DMS53 (cell line): ENCODE data around the gene RAI14.
"Not testable (repeated sequence)": the region's sequence is repeated elsewhere in the genome, so short reads cannot be mapped to it uniquely, and the experiment has no call there.

Experiments used
- DNase-seq: peaks from one replicate; lab custom pipeline; 2025; lab: John Stamatoyannopoulos, UW

The RAI14 gene

GRCh38 chr5:34771076-34771475 lies 114.9 kb downstream of the RAI14 start:
- DNase-seq, result no peak

- no peak for DNase-seq
Observed at GRCh38 chr5:34772267-34773098, 116.4 kb downstream of the RAI14 start.

GRCh38 chr5:34774139-34774538 lies 118.0 kb downstream of the RAI14 start:
- DNase-seq, result no peak

GRCh38 chr5:34774678-34775077 lies 118.5 kb downstream of the RAI14 start:
- DNase-seq, result not testable (repeated sequence)

DNA sequence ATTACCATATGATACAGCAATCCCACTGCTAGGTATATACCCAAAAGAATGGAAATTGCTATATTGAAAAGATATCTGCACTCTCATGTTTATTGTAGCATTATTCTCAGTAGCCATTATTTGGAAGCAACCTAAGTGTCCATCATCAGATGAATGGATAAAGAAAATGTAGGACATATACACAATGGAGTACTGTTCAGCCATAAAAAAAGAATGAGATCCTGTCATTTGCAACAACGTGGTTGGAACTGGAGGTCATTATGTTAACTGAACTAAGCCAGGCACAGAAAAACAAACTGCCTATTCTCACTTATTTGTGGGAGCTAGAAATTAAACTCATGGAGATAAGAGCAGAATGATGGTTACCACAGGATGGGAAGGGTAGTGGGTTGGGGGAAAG lies 119.8 kb downstream of the RAI14 start:
- DNase-seq, result no peak

DNA sequence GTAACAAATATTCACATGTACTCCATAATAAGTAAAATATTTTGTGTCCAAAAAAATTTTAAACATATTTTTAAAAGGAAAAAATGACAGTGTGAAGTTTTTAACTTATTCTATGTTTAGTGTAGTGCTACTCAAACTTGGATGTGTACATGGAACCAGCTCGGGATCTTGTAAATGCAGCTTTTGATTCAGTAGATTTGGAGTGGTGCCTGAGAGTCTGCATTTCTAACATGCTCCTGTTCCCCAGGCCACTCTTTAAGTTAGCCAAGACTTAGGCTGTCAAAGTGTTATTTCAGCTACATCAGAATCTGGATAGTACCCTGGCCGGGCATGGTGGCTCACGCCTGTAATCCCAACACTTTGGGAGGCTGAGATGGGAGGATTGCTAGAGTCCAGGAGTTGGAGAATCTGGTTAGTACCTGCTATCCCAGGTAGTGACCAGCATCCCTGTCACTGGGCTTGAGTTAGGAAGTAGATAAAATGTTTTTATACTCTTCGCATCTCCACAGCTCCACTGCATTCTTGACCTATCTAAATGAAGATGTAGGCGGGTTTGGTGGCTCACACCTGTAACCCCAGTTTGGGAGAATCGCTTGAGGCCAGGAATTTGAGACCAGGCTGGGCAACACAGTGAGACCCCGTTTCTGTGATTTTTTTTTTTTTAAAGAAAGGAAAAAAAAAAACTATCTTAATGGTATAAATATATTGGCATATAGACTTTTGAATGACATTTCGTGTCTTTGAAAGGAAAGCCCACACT lies 122.1 kb downstream of the RAI14 start:
- no peak for DNase-seq

DNA sequence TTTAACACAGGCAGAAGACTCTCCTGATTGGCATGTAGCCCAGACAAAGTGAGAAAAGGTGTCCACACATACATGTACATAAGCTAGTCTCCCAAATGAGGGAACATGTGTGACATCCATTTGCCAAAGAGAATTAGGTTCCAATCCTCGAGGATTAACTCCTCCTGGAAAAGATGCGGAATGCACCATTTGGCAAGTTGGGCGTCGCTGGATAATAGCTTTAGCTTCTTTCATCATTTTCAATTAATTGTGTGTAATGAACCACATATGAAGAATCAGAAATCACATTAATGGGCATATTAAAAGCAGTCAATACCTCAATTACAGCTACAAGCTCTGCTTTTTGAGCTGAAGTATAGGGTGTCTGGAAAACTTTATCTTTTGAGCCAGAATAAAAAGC lies 127.8 kb downstream of the RAI14 start:
- not testable (repeated sequence) for DNase-seq

- no peak for DNase-seq
Observed at GRCh38 chr5:34787035-34787434, 130.9 kb downstream of the RAI14 start.

DNA sequence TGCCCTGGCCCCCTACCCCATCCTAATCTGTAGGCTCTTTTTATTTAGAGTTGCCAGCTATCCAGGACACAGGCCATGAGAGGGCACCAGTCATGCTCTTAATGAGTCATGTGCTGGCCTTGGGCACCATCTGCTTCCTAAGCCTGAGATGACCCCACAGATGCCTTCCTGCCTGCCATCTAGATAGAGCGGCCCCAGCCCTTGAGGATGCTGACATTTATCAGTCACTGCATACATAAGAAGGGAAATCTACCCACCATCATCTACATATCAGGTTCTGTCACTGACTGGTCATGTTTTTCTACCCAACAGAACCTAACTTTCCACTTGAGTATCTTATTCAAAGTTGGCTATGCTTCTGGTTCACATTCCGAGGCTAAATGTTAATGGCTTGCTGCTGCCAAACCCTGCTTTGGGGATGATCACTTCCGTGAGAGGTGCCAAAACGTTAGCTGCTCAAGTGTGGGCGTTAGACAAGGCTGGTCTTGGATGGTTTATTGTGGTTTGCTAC lies 132.9 kb downstream of the RAI14 start:
- DNase-seq, result peak; percentile 26

- DNase-seq, result no peak
Observed at GRCh38 chr5:34789639-34790038, 133.5 kb downstream of the RAI14 start.

DNA sequence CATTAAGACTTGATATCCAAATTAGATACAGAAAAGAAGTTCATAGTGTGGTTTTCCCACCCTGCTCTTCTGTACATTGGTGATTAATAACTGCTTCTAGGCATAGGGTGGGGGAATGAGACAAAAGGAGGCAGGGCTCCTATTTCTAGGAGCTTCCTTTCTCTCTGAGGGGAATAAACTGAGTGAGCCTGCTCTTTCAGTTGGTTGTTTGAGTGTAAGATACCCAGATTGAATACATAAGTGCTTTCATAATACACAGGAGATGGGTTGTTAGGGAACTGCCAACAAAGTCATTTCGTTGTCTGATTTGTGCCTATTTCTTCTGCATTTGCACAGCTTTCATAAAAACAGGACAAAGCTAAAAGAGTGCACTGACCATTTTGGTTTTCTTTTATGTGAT lies 133.9 kb downstream of the RAI14 start:
- DNase-seq, result no peak

DNA sequence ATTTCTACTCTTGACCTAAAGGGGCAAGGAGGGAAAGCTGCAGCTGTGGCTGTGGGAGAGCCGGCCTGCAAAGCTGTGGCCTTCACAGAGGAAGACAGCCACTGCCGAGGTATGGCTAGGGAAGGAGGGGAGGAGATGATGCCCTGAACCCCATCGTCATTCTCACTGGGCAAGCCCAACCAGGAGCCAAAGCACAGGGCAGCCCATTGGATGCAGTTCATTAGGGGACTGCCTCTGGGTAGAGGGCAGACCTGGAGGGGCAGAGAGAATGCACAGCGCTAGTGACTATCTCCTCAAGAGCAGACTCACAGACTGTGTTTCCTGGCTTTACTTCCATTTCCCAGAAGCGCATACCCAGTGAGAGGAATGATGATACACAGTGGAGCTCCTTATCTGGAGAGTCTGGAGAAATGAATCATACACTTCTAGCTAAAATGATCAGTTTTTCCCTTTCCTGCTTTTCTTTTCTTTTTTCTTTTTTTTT lies 135.7 kb downstream of the RAI14 start:
- no peak for DNase-seq

DNA sequence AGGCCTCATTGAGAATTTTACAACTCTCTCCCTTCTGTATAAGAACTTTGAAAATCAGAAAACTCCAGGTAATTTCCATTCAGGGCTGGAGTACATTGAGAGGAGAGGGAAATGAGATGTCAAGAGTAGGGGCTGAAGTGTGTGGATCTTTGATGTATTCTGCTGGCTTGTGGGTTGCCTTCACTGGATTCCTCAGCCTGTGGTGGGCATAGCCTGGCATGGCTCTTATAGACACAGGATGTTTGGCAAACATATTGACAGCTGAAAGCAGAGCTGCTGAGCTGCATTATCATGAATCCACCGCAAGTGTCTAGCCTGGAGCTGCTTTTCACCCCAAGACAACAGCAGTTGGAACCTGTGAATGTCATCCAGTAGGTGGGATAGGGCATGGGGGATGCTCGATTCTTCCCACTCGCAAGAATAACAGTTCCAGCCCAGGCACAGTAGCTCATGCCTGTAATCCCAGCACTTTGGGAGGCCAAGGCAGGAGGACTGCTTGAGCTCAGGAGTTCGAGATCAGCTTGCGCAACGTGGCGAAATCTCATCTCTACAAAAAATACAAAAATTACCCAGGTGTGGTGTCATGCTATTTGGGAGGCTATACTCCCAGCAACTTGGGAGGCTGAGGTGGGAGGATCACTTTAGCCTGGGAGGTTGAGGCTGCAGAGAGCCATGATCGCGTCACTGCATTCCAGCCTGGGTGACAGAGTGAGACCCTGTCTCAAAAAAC lies 146.9 kb downstream of the RAI14 start:
- no peak for DNase-seq

GRCh38 chr5:34803974-34804732 lies 148.0 kb downstream of the RAI14 start:
- DNase-seq, result no peak

- DNase-seq, result no peak
Observed at GRCh38 chr5:34804913-34805312, 148.8 kb downstream of the RAI14 start.

- no peak for DNase-seq
Observed at GRCh38 chr5:34806532-34806931, 150.4 kb downstream of the RAI14 start.

DNA sequence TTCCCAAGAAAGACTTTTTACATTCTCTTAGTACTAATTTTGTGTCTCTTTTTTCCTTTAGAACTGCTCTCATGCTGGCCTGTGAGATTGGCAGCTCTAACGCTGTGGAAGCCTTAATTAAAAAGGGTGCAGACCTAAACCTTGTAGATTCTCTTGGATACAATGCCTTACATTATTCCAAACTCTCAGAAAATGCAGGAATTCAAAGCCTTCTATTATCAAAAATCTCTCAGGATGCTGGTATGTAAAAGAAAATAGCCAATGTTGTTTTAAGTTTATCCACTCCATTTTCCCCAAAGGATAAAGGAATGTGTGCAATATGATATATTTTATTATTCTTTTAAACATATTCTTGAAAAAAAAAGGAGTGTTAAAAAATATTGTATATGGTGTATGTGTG lies 155.6 kb downstream of the RAI14 start:
- no peak for DNase-seq

DNA sequence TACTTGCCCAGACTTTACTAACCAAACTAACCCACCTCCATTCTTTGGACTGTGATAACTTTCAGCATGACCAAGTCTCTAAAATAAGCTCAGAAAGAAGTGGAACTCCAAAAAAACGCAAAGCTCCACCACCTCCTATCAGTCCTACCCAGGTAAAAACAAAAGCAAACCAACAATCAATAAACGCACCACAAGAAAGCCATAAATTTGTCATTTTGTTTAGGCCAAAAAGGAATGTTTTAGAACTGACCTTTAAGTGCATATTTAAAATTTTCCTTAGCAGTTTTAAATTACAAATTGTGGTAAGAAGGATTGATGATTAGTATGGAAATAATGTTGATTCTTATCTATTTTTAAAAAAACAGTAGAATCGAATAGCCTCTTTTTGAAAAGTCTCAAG lies 157.4 kb downstream of the RAI14 start:
- DNase-seq, result no peak

- no peak for DNase-seq
Observed at GRCh38 chr5:34817558-34818351, 161.6 kb downstream of the RAI14 start.

DNA sequence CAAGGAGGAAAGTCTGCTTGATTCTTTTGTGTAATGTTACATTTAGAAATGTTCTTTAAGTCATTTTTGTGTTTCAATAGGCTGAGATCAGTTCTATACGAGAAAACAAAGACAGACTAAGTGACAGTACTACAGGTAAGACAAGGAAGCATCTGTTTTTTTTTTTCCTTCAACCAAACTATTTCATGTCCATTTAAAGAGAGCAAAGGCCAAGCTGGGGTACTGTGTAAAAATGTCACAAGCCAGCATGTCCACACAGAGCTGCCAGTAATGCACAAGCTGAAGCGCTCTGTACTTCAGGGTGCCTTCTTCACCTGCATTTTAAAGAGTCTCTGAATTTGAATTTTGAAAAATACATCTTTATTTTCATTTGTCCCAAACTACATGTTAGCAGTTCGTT lies 162.6 kb downstream of the RAI14 start:
- no peak for DNase-seq

DNA sequence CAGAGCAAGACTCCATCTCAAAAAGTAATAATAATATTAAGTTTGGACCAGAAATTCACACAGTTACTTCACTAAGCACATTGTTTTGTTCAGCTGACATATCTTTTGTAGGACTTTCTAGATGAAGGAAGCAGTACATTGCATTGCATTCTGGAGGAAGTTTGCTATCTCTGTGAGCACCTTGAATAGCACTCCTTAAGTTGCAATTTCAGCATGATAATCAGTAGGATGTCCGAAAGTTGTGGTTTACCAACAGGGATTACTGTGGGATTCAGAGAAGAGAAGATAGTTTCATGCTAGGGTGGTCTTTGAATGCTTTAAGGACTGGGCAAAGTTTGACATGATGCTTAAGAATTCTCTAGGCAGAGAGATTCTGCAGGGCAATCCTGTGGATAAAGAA lies 164.5 kb downstream of the RAI14 start:
- DNase-seq, result no peak
